ENCODE data around the gene PRKAR1B. TPM values are rescaled to one million over a fixed set of nuclear protein-coding genes. Genes with fewer than 3 reads are reported as not detected.

The PRKAR1B gene
- total RNA-seq, 1 experiment from 2014 or later, result 43.3 TPM

- Histone ChIP-seq H2BK15ac (ENCODE audit: low read depth, low read length) (no peak overlapping the region), H3K4ac (ENCODE audit: low read depth, low read length) (no peak overlapping the region), H3K23me2 (ENCODE audit: insufficient read length, low read depth, low read length, poor library complexity, severe bottlenecking) (no peaks in the 10 kb centered on the region), H3K56ac (ENCODE audit: insufficient read length, low read depth, low read length) (no peak overlapping the region), H4K20me1 (ENCODE audit: control insufficient read depth, insufficient read depth, insufficient read length) (no peaks in the 10 kb centered on the region), H2BK12ac (ENCODE audit: insufficient read length, low read depth, low read length) (no peak overlapping the region), H3K79me2 (ENCODE audit: insufficient read depth, low read length) (peaks cover 2% of the 10 kb centered on the region; the same call in 1 of the 2 replicates), H2BK20ac (ENCODE audit: low read depth, low read length, poor library complexity, severe bottlenecking) (no peak overlapping the region), H3K27ac (ENCODE audit: insufficient read length, low read depth, low read length) (no peak overlapping the region), H3K14ac (ENCODE audit: insufficient read depth, low read length) (no peak overlapping the region), H3K4me2 (ENCODE audit: insufficient read depth, insufficient read length, low read length) (no peak overlapping the region), H2BK5ac (ENCODE audit: insufficient read length, low read length) (no peak overlapping the region), H4K5ac (ENCODE audit: insufficient read length, low read depth, low read length) (no peak overlapping the region), H3T11ph (ENCODE audit: low read length) (no peak overlapping the region), H2BK120ac (ENCODE audit: low read depth, low read length, poor library complexity, severe bottlenecking) (no peak overlapping the region), H4K91ac (ENCODE audit: insufficient read length, low read depth, low read length) (no peak overlapping the region), H3K79me1 (ENCODE audit: insufficient read depth, low read depth, low read length, poor library complexity, severe bottlenecking) (peaks cover 3% of the 10 kb centered on the region), H2AK5ac (ENCODE audit: insufficient read length, low read length) (no peak overlapping the region), H3K23ac (ENCODE audit: insufficient read length, low read depth, low read length) (no peak overlapping the region), H3K27me3 (ENCODE audit: insufficient read depth, low read length) (no peaks in the 10 kb centered on the region), H3K18ac (ENCODE audit: insufficient read length, low read depth, low read length) (no peak overlapping the region), H4K8ac (replicated peaks; ENCODE audit: insufficient read length, low read depth, low read length) (no peak overlapping the region), H3K9me3 (ENCODE audit: control insufficient read depth, low read depth, low read length) (peaks cover 14% of the 10 kb centered on the region), H2AFZ (ENCODE audit: low read length) (no peak overlapping the region), H3K4me1 (ENCODE audit: insufficient read depth, low read length) (no peaks in the 10 kb centered on the region), H3K9ac (ENCODE audit: extremely low read depth, insufficient read length, low read length) (no peak overlapping the region)
- Mint-ChIP-seq H3K4me3 (no peak overlapping the region), H3K9me3 (peaks cover 0 to 6% of the 10 kb centered on the region in 2 experiments; a peak in 3 of 5 replicates), H3K36me3 (ENCODE audit: insufficient read depth in 1 of 3, low read depth in 3 of 3) (peaks cover 0 to 6% (median 5%) of the 10 kb centered on the region in 3 experiments; a peak in 4 of 7 replicates), H3K27me3 (ENCODE audit: low read depth) (no peaks in the 10 kb centered on the region; the same call in 1 of the 2 replicates), H3K4me1 (no peaks in the 10 kb centered on the region), H3K27ac (no peak overlapping the region)
- WGBS (ENCODE audit: extremely low coverage, insufficient read length, low lambda C conversion rate), result no CpG with 5 or more reads among the region's 14 CpGs
- no peak for DNase-seq
- TF ChIP-seq CTCF (conservative IDR thresholded peaks at IDR 0.05), result no peak
Measured at GRCh38 chr7:651032-651728, 75.9 kb downstream of the PRKAR1B start.
